ENCODE measurements around the gene IFT25. TPM values are rescaled to one million over a fixed set of nuclear protein-coding genes. Genes with fewer than 3 reads are reported as not detected.
A peak's percentile ranks its signal among the peaks of the same experiment; 100 is the strongest.
"Not testable (repeated sequence)": the region's sequence is repeated elsewhere in the genome, so short reads cannot be mapped to it uniquely, and the experiment has no call there.

The IFT25 gene
- total and polyA plus RNA-seq, 2 donors (not counting 1 experiment from before 2014, with no cell fraction given) = 27.6 to 37.6 TPM

GRCh38 chr1:53889304-53890298, 55.9 kb downstream of the IFT25 start, which contains the start of gene YIPF1:
Gene YIPF1 (minus strand): TSS chr1:53889797. CDS start chr1:53888937, 860 bp downstream.
- TF ChIP-seq EZH2 (IDR thresholded peaks at IDR 0.05; ENCODE audit: low read length, missing control alignments) = no peak
- TF ChIP-seq CTCF (conservative IDR thresholded peaks at IDR 0.05 in 1 of 2, IDR thresholded peaks at IDR 0.05 in 1 of 2; ENCODE audit: low read depth in 1 of 2, low read length in 2 of 2) = no peak
- H3K9me3 ChIP-seq (ENCODE audit: control insufficient read depth, insufficient read depth, low read depth, low read length) = no peaks in the 10 kb centered on the region
- peak within 1 kb of the TSS; percentile 81 to 98 (median 94) for H3K4me3 ChIP-seq (replicated peaks in 1 of 4; ENCODE audit: control extremely low read depth in 1 of 4, insufficient read depth in 1 of 4, low read depth in 3 of 4, low read length in 4 of 4)
- peaks cover 2% of the 10 kb centered on the region for H3K79me2 ChIP-seq (ENCODE audit: control insufficient read depth, insufficient read depth, low read length)
- DNase-seq (ENCODE audit: low read depth in 2 of 2) = peak; percentile 88 to 89
- H2AFZ ChIP-seq (ENCODE audit: low read length) = peak within 1 kb of the TSS; percentile 92
- H3K9ac ChIP-seq (ENCODE audit: insufficient read depth, low read length) = peak within 1 kb of the TSS; percentile 84
- H4K20me1 ChIP-seq (ENCODE audit: control insufficient read depth, extremely low read depth, insufficient read depth, low read length) = no peaks in the 10 kb centered on the region
- H3K4me2 ChIP-seq (ENCODE audit: extremely low read depth, insufficient read depth, low read length) = peak within 1 kb of the TSS; percentile 92
- peaks cover 5% of the 10 kb centered on the region for H3K4me1 ChIP-seq (ENCODE audit: control insufficient read depth, extremely low read depth, insufficient read depth, low read length)
- no peaks in the 10 kb centered on the region for H3K36me3 ChIP-seq (ENCODE audit: control insufficient read depth, insufficient read depth, low read length)
- H3K27me3 ChIP-seq (ENCODE audit: control insufficient read depth, insufficient read depth, low read length) = no peaks in the 10 kb centered on the region
- peak within 1 kb of the TSS; percentile 89 for H3K27ac ChIP-seq (ENCODE audit: insufficient read depth, low read length)

GRCh38 chr1:53888681-53889080, 56.8 kb downstream of the IFT25 start:
- TF ChIP-seq CTCF (conservative IDR thresholded peaks at IDR 0.05 in 1 of 2, IDR thresholded peaks at IDR 0.05 in 1 of 2; ENCODE audit: low read depth in 1 of 2, low read length in 2 of 2) (no peak), EZH2 (IDR thresholded peaks at IDR 0.05; ENCODE audit: low read length, missing control alignments) (no peak)
- no peak overlapping the region for H2AFZ ChIP-seq (ENCODE audit: low read length)
- H3K27ac ChIP-seq (ENCODE audit: insufficient read depth, low read length) = no peak overlapping the region
- no peak overlapping the region for H3K9ac ChIP-seq (ENCODE audit: insufficient read depth, low read length)
- DNase-seq (ENCODE audit: low read depth in 2 of 2) = no peak
- H3K4me2 ChIP-seq (ENCODE audit: extremely low read depth, insufficient read depth, low read length) = peak overlapping the region; percentile 92
- H3K4me1 ChIP-seq (ENCODE audit: control insufficient read depth, extremely low read depth, insufficient read depth, low read length) = peaks cover 5% of the 10 kb centered on the region
- H3K4me3 ChIP-seq (replicated peaks in 1 of 4; ENCODE audit: control extremely low read depth in 1 of 4, insufficient read depth in 1 of 4, low read depth in 3 of 4, low read length in 4 of 4) = peak overlapping the region; percentile 81 to 98 (median 94)
- H3K27me3 ChIP-seq (ENCODE audit: control insufficient read depth, insufficient read depth, low read length) = no peaks in the 10 kb centered on the region
- no peaks in the 10 kb centered on the region for H3K36me3 ChIP-seq (ENCODE audit: control insufficient read depth, insufficient read depth, low read length)
- no peaks in the 10 kb centered on the region for H4K20me1 ChIP-seq (ENCODE audit: control insufficient read depth, extremely low read depth, insufficient read depth, low read length)
- H3K79me2 ChIP-seq (ENCODE audit: control insufficient read depth, insufficient read depth, low read length) = peaks cover 2% of the 10 kb centered on the region
- no peaks in the 10 kb centered on the region for H3K9me3 ChIP-seq (ENCODE audit: control insufficient read depth, insufficient read depth, low read depth, low read length)

- H3K36me3 ChIP-seq (ENCODE audit: control insufficient read depth, insufficient read depth, low read length); H3K4me2 ChIP-seq (ENCODE audit: extremely low read depth, insufficient read depth, low read length); H3K79me2 ChIP-seq (ENCODE audit: control insufficient read depth, insufficient read depth, low read length); H2AFZ ChIP-seq (ENCODE audit: low read length); DNase-seq (ENCODE audit: low read depth in 2 of 2); H3K9me3 ChIP-seq (ENCODE audit: control insufficient read depth, insufficient read depth, low read depth, low read length); H3K27me3 ChIP-seq (ENCODE audit: control insufficient read depth, insufficient read depth, low read length); H4K20me1 ChIP-seq (ENCODE audit: control insufficient read depth, extremely low read depth, insufficient read depth, low read length); H3K4me3 ChIP-seq (replicated peaks in 1 of 4; ENCODE audit: control extremely low read depth in 1 of 4, insufficient read depth in 1 of 4, low read depth in 3 of 4, low read length in 4 of 4); H3K4me1 ChIP-seq (ENCODE audit: control insufficient read depth, extremely low read depth, insufficient read depth, low read length); H3K27ac ChIP-seq (ENCODE audit: insufficient read depth, low read length); H3K9ac ChIP-seq (ENCODE audit: insufficient read depth, low read length): not testable (repeated sequence)
These were observed 61.9 kb downstream of the IFT25 start for GRCh38 chr1:53883600-53883999.

GRCh38 chr1:53881853-53882252, 63.6 kb downstream of the IFT25 start:
- not testable (repeated sequence) for H4K20me1 ChIP-seq (ENCODE audit: control insufficient read depth, extremely low read depth, insufficient read depth, low read length); H3K27ac ChIP-seq (ENCODE audit: insufficient read depth, low read length); H3K9me3 ChIP-seq (ENCODE audit: control insufficient read depth, insufficient read depth, low read depth, low read length); H3K27me3 ChIP-seq (ENCODE audit: control insufficient read depth, insufficient read depth, low read length); H3K4me3 ChIP-seq (replicated peaks in 1 of 4; ENCODE audit: control extremely low read depth in 1 of 4, insufficient read depth in 1 of 4, low read depth in 3 of 4, low read length in 4 of 4); H2AFZ ChIP-seq (ENCODE audit: low read length); H3K79me2 ChIP-seq (ENCODE audit: control insufficient read depth, insufficient read depth, low read length); H3K9ac ChIP-seq (ENCODE audit: insufficient read depth, low read length); DNase-seq (ENCODE audit: low read depth in 2 of 2); H3K4me2 ChIP-seq (ENCODE audit: extremely low read depth, insufficient read depth, low read length); H3K4me1 ChIP-seq (ENCODE audit: control insufficient read depth, extremely low read depth, insufficient read depth, low read length); H3K36me3 ChIP-seq (ENCODE audit: control insufficient read depth, insufficient read depth, low read length)
